HepG2 (cell line): ENCODE results near the gene EMID1. TPM values are rescaled to one million over a fixed set of nuclear protein-coding genes. Genes with fewer than 3 reads are reported as not detected.

Experiments used
- ATAC-seq: fragments of 200-7000 bp; cut with Tn5 transposase; 3 replicates; pipeline ENCODE4 v1.9.1; 2020; ENCODE audit warnings: mild to moderate bottlenecking, moderate library complexity
- BruUV-seq: library from RNA; stranded (reverse); fragments of 400-500 nt; replicated peaks from 2 replicates; lab custom pipeline; 2021; lab: Mats Ljungman, UMichigan
- CTCF ChIA-PET: fragments of 300-600 bp; formaldehyde crosslinking; extraction: SDS; loops from one replicate; lab custom pipeline; 2021; ENCODE audit warnings: low total read pairs, inconsistent platforms, low intra/inter-chr PET ratio; lab: Yijun Ruan, JAX
- POLR2A ChIA-PET: fragments of 350-600 bp; sonication (Branson Sonifier 250); formaldehyde crosslinking; loops from one replicate; lab custom pipeline; 2020; ENCODE audit warnings: antibody characterized with exemption, inconsistent platforms; lab: Yijun Ruan, JAX
- DNase-seq: peaks from one replicate; pipeline ENCODE4 v3.0.0-alpha.2; 2015; ENCODE audit warnings: low spot score
- FAIRE-seq: peaks from 3 replicates; lab custom pipeline; 2011; peaks lifted over from hg19 to GRCh38; lab: Jason Lieb, UNC
- H2AFZ ChIP-seq: one replicate; pipeline ENCODE4 v1.6.1; 2011; ENCODE audit warnings: low read length, inconsistent platforms
- H3K27ac ChIP-seq: fragments of 300-600 bp; 3 replicates; pipeline ENCODE4 v1.8.0; 2011; ENCODE audit warnings: mixed run types, mild to moderate bottlenecking, mixed read lengths, low read length, inconsistent platforms; ENCODE audit not compliant: insufficient read depth; ENCODE audit errors: extremely low read length
- H3K27me3 ChIP-seq, 2 experiments: fragments of 200-600 bp in 1 of 2; 2 replicates in 1 of 2; 3 replicates in 1 of 2; pipeline versions ENCODE4 v1.6.0 to v1.8.0; 2011; ENCODE audit warnings: low read length in 2 of 2, mild to moderate bottlenecking in 2 of 2, moderate library complexity in 2 of 2, inconsistent platforms in 1 of 2; ENCODE audit not compliant: insufficient read depth in 2 of 2, control insufficient read depth in 1 of 2
- H3K36me3 ChIP-seq, 2 experiments: fragments of 200-600 bp in 1 of 2; replicated peaks in 1 of 2; 2 replicates in 1 of 2; 3 replicates in 1 of 2; pipeline versions ENCODE4 v1.5.1 to v1.8.0; 2011; ENCODE audit warnings: low read length in 2 of 2, inconsistent platforms in 1 of 2; ENCODE audit not compliant: insufficient read depth in 2 of 2, control insufficient read depth in 1 of 2
- H3K4me1 ChIP-seq: 2 replicates; pipeline ENCODE4 v1.5.1; 2012; ENCODE audit warnings: low read length, inconsistent platforms; ENCODE audit not compliant: insufficient read depth
- H3K4me2 ChIP-seq: 2 replicates; pipeline ENCODE4 v1.6.0; 2011; ENCODE audit warnings: low read depth, low read length, inconsistent platforms
- H3K4me3 ChIP-seq, 3 experiments: fragments of 200-600 bp in 1 of 3; sonication (generic), shearing (Covaris generic) in 1 of 3; replicated peaks in 1 of 3; 2 replicates each; pipeline ENCODE4 v1.5.1; 2011 to 2016; ENCODE audit warnings: low read length in 3 of 3, inconsistent platforms in 2 of 3, low read depth in 2 of 3, mild to moderate bottlenecking in 2 of 3, control low read depth in 1 of 3, mixed read lengths in 1 of 3; ENCODE audit not compliant: insufficient read depth in 1 of 3
- H3K79me2 ChIP-seq: one replicate; pipeline ENCODE4 v1.6.1; 2011; ENCODE audit warnings: low read length, inconsistent platforms; ENCODE audit not compliant: insufficient read depth
- H3K9ac ChIP-seq: 2 replicates; pipeline ENCODE4 v1.6.0; 2011; ENCODE audit warnings: mild to moderate bottlenecking, low read depth, low read length, inconsistent platforms; ENCODE audit not compliant: insufficient read depth
- H3K9me3 ChIP-seq: 2 replicates; pipeline ENCODE4 v1.5.1; 2012; ENCODE audit warnings: mild to moderate bottlenecking, low read length
- H4K20me1 ChIP-seq: 2 replicates; pipeline ENCODE4 v1.6.0; 2011; ENCODE audit warnings: inconsistent platforms, mild to moderate bottlenecking, low read length, moderate library complexity; ENCODE audit not compliant: insufficient read depth
- AGO2 ChIP-seq: fragments of 200-400 bp; formaldehyde crosslinking; optimal IDR thresholded peaks from 2 replicates; pipeline ENCODE3; 2017; ENCODE audit warnings: mild to moderate bottlenecking, low read depth, low read length, moderate library complexity
- AKAP8 ChIP-seq: sonication (generic); formaldehyde crosslinking; IDR thresholded peaks from 2 replicates; pipeline ENCODE4 v1.5.1; 2020; ENCODE audit warnings: mild to moderate bottlenecking, missing genetic modification reagents
- HMGXB4 ChIP-seq, 2 experiments: sonication (generic) in 1 of 2; formaldehyde crosslinking in 1 of 2; IDR thresholded peaks; 2 replicates each; pipeline versions ENCODE4 v1.4.0 to v1.6.1; 2018 to 2020; ENCODE audit warnings: missing genetic modification reagents in 2 of 2, borderline replicate concordance in 1 of 2, low read depth in 1 of 2, mild to moderate bottlenecking in 1 of 2, missing biosample characterization in 1 of 2
- RAD51 ChIP-seq: fragments of 450-650 bp; IDR thresholded peaks from 2 replicates; pipeline ENCODE4 v1.6.1; 2016; ENCODE audit warnings: borderline replicate concordance
- RBFOX2 ChIP-seq: fragments of 200-400 bp; formaldehyde crosslinking; IDR thresholded peaks from 2 replicates; pipeline ENCODE4 v1.6.1; 2017; ENCODE audit warnings: low read depth, mild to moderate bottlenecking, low read length
- ZFAT ChIP-seq: sonication (generic); formaldehyde crosslinking; conservative IDR thresholded peaks from 2 replicates; pipeline ENCODE4 v1.8.1; 2023; ENCODE audit warnings: missing genetic modification reagents, inconsistent platforms
- ZFP91 ChIP-seq: sonication (generic); formaldehyde crosslinking; IDR thresholded peaks from 2 replicates; pipeline ENCODE4 v1.9.0; 2022; ENCODE audit warnings: missing genetic modification reagents, mild to moderate bottlenecking, borderline replicate concordance
- WGBS: methylation state at CpG from one replicate; pipeline ENCODE4 v1.1.6; 2017; ENCODE audit warnings: low lambda C conversion rate; 5-methylcytosine and 5-hydroxymethylcytosine counted together
- in situ Hi-C: cut with HindIII; loops from 2 replicates; pipeline ENCODE4 v1.10.0; 2017; ENCODE audit warnings: low pct_unique_long_range_greater_than_20kb; ENCODE audit not compliant: extremely low pct_ligation_motif_present
- intact Hi-C: fragments of 100-400 bp; cut with micrococcal nuclease; formaldehyde crosslinking; loops from one replicate; pipeline ENCODE4 v1.10.0; 2022; ENCODE audit not compliant: unreplicated experiment
- polyA plus RNA-seq, 8 experiments: library from polyadenylated mRNA; depleted of rRNA in 3 of 8; stranded (reverse) in 7 of 8; unstranded in 1 of 8; fragments of >200 nt; fragmentation: Illumina TruSeq in 4 of 8; extraction: Trizol in 4 of 8; gene quantifications; 2 replicates each; pipeline versions ENCODE4 v1.2.1 to v1.2.3, GENCODE V29; 2011 to 2016; ENCODE audit warnings: low read depth in 4 of 8, missing spikeins in 1 of 8, mixed read lengths in 1 of 8; ENCODE audit not compliant: insufficient read depth in 1 of 8
- total RNA-seq, 5 experiments: library from RNA; depleted of rRNA; stranded (reverse); fragments of >200 nt; fragmentation: Illumina TruSeq; extraction: Trizol; gene quantifications; 2 replicates each; pipeline ENCODE4 v1.2.3, GENCODE V29; 2016; ENCODE audit warnings: low read depth in 1 of 5

The EMID1 gene
- total and polyA plus RNA-seq, 2 of the 13 experiments (the other 11 are each of a cell fraction or from before 2014, with no cell fraction given) = 0.45 to 0.82 TPM

GRCh38 chr22:29260031-29260560 is 54.4 kb downstream of the EMID1 start:
- Histone ChIP-seq H2AFZ (no peak overlapping the region), H3K27ac (no peak overlapping the region), H4K20me1 (no peaks in the 10 kb centered on the region), H3K36me3 (peaks cover 3 to 8% of the 10 kb centered on the region in 2 experiments; a peak in 3 of 5 replicates), H3K27me3 (no peaks in the 10 kb centered on the region), H3K4me1 (no peaks in the 10 kb centered on the region), H3K79me2 (no peaks in the 10 kb centered on the region), H3K9me3 (no peaks in the 10 kb centered on the region), H3K4me2 (no peak overlapping the region), H3K9ac (no peak overlapping the region), H3K4me3 (no peak overlapping the region)
- ChIA-PET POLR2A (no interaction called here), CTCF (no interaction called here)
- FAIRE-seq (no peak), ATAC-seq (peak; percentile 4), DNase-seq (no peak)
- in situ Hi-C loops (no loop called here), intact Hi-C loops (no loop called here)
- 100% methylated on average over 5 of the region's 13 CpGs for WGBS
- no TSS peak for BruUV-seq
- TF ChIP-seq AGO2 (peak; percentile 47), RAD51 (no peak)
- TF ChIP-seq, all 625 proteins: peak for 1

GRCh38 chr22:29260601-29261315 is 55.1 kb downstream of the EMID1 start:
- POLR2A ChIA-PET = interaction anchor here (1.1 kb wide), 1 partner anchor 9 kb away, joined by 7 read pairs; no protein-coding TSS in a partner anchor
- H4K20me1 ChIP-seq = no peaks in the 10 kb centered on the region
- no peak overlapping the region for H3K27ac ChIP-seq
- H3K4me1 ChIP-seq = peaks cover 2% of the 10 kb centered on the region
- no peak overlapping the region for H2AFZ ChIP-seq
- H3K79me2 ChIP-seq = peaks cover 2% of the 10 kb centered on the region
- H3K4me3 ChIP-seq = no peak overlapping the region
- peaks cover 4 to 12% of the 10 kb centered on the region in 2 experiments; a peak in 4 of 5 replicates for H3K36me3 ChIP-seq
- no peak overlapping the region for H3K4me2 ChIP-seq
- no TSS peak for BruUV-seq
- no peak overlapping the region for H3K9ac ChIP-seq
- 92% methylated on average over 2 of the region's 17 CpGs for WGBS
- CTCF ChIA-PET = no interaction called here
- TF ChIP-seq AKAP8 (CRISPR knock-in tag) (peak; percentile 72; the same call in 1 of the 2 replicates), HMGXB4 (CRISPR knock-in tag; IDR thresholded peaks at IDR 0.05; ENCODE audit: borderline replicate concordance in 1 of 2, low read depth in 1 of 2) (no peak), ZFAT (CRISPR knock-in tag) (no peak), RBFOX2 (peak; percentile 38; the same call in 1 of the 2 replicates), AGO2 (peak; percentile 46), ZFP91 (CRISPR knock-in tag) (0 out of 2 replicates have a peak, but pooled peaks have one; percentile 20)
- no peak for ATAC-seq
- H3K9me3 ChIP-seq = no peaks in the 10 kb centered on the region
- no peak for FAIRE-seq
- no peak for DNase-seq
- intact Hi-C loops (no loop called here), in situ Hi-C loops (no loop called here)
- H3K27me3 ChIP-seq = no peaks in the 10 kb centered on the region
